IPS-20b (cell line): ENCODE results near the gene HCFC1.

Experiments used
- H3K27ac ChIP-seq: one replicate; pipeline ENCODE4 v1.5.1; 2013; ENCODE audit warnings: low read length
- H3K27me3 ChIP-seq: 2 replicates; pipeline ENCODE4 v1.6.1; 2013; ENCODE audit warnings: mild to moderate bottlenecking, low read length, inconsistent platforms; ENCODE audit not compliant: insufficient read depth
- H3K36me3 ChIP-seq: 2 replicates; pipeline ENCODE4 v1.6.1; 2013; ENCODE audit warnings: low read depth, mild to moderate bottlenecking, inconsistent platforms, low read length, moderate library complexity; ENCODE audit not compliant: insufficient read depth
- H3K4me1 ChIP-seq: 2 replicates; pipeline ENCODE4 v1.6.1; 2013; ENCODE audit warnings: mild to moderate bottlenecking, control low read depth, inconsistent platforms, low read length, moderate library complexity; ENCODE audit not compliant: insufficient read depth
- H3K4me3 ChIP-seq: 2 replicates; pipeline ENCODE4 v1.5.1; 2013; ENCODE audit warnings: mild to moderate bottlenecking, low read length, inconsistent platforms
- H3K9ac ChIP-seq: 2 replicates; pipeline ENCODE4 v1.6.1; 2013; ENCODE audit warnings: low read depth, mild to moderate bottlenecking, inconsistent platforms, low read length, moderate library complexity
- H3K9me3 ChIP-seq: 2 replicates; pipeline ENCODE4 v1.6.1; 2013; ENCODE audit warnings: mild to moderate bottlenecking, low read depth, low read length, inconsistent platforms; ENCODE audit not compliant: insufficient read depth

HCFC1 gene

GRCh38 chrX:153930011-153930910 lies 41.4 kb downstream of the HCFC1 start:
- H3K9me3 ChIP-seq: no peaks in the 10 kb centered on the region
- no peak overlapping the region for H3K9ac ChIP-seq
- no peak overlapping the region for H3K4me3 ChIP-seq
- no peak overlapping the region for H3K27ac ChIP-seq
- H3K27me3 ChIP-seq: no peaks in the 10 kb centered on the region; the same call in 1 of the 2 replicates
- H3K4me1 ChIP-seq: peaks cover 1% of the 10 kb centered on the region; the same call in 1 of the 2 replicates
- H3K36me3 ChIP-seq: peaks cover 11% of the 10 kb centered on the region

GRCh38 chrX:153929576-153929975 lies 42.0 kb downstream of the HCFC1 start:
- H3K27ac ChIP-seq: no peak overlapping the region
- H3K4me1 ChIP-seq: peaks cover 2% of the 10 kb centered on the region; the same call in 1 of the 2 replicates
- H3K9ac ChIP-seq: no peak overlapping the region

DNA sequence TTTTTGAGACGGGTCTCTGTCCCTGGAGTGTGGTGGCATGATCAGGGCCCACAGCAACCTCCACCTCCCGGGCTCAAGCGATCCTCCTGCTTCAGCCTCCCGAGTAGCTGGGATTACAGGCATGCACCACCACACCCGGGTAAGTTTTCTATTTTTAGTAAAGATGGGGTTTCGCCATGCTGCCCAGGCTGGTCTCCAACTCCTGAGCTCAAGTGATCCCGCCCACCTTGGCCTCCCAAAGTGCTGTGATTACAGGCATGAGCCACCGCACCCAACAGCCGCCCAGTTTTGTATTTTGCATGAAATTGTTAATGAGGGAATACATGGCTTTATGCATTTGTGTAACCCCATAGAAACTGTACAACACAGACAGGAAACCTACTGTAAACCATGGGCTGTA lies 42.8 kb downstream of the HCFC1 start:
- Histone ChIP-seq H3K9me3 (no peaks in the 10 kb centered on the region), H3K27me3 (no peaks in the 10 kb centered on the region; the same call in 1 of the 2 replicates), H3K27ac (no peak overlapping the region), H3K4me1 (peaks cover 2% of the 10 kb centered on the region; the same call in 1 of the 2 replicates), H3K9ac (no peak overlapping the region), H3K4me3 (0 out of 2 replicates have a peak overlapping the region, but pooled peaks have one; percentile 43), H3K36me3 (peaks cover 11% of the 10 kb centered on the region)

More at GRCh38 chrX:153929576-153929975, 42.0 kb downstream of the HCFC1 start:
- Histone ChIP-seq H3K4me3 (no peak overlapping the region), H3K9me3 (no peaks in the 10 kb centered on the region), H3K27me3 (no peaks in the 10 kb centered on the region; the same call in 1 of the 2 replicates), H3K36me3 (peaks cover 11% of the 10 kb centered on the region)

GRCh38 chrX:153927922-153928760 lies 43.5 kb downstream of the HCFC1 start:
- no peaks in the 10 kb centered on the region; the same call in 1 of the 2 replicates for H3K27me3 ChIP-seq
- peak overlapping the region; percentile 89 for H3K27ac ChIP-seq
- peak overlapping the region; percentile 80 for H3K4me3 ChIP-seq
- H3K36me3 ChIP-seq: peaks cover 10% of the 10 kb centered on the region
- peaks cover 2% of the 10 kb centered on the region; the same call in 1 of the 2 replicates for H3K4me1 ChIP-seq
- peak overlapping the region; percentile 88; the same call in 1 of the 2 replicates for H3K9ac ChIP-seq
- H3K9me3 ChIP-seq: no peaks in the 10 kb centered on the region

DNA sequence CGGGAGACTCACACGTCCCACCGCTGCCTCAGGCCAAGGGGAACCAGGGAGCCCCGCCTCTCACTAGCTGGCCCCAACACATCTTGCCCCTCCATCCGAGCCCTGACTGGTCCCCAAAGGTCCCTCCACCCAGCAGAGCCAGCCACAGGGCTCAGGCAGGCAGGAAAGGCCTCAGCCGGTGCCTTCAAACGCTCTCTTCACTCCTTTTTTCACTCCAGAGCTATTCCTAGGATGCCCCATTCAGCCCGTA lies 44.0 kb downstream of the HCFC1 start:
- Histone ChIP-seq H3K4me3 (peak overlapping the region; percentile 80), H3K27ac (peak overlapping the region; percentile 89), H3K27me3 (no peaks in the 10 kb centered on the region; the same call in 1 of the 2 replicates), H3K36me3 (peaks cover 4% of the 10 kb centered on the region), H3K9me3 (no peaks in the 10 kb centered on the region), H3K9ac (peak overlapping the region; percentile 88), H3K4me1 (peaks cover 2% of the 10 kb centered on the region; the same call in 1 of the 2 replicates)

DNA sequence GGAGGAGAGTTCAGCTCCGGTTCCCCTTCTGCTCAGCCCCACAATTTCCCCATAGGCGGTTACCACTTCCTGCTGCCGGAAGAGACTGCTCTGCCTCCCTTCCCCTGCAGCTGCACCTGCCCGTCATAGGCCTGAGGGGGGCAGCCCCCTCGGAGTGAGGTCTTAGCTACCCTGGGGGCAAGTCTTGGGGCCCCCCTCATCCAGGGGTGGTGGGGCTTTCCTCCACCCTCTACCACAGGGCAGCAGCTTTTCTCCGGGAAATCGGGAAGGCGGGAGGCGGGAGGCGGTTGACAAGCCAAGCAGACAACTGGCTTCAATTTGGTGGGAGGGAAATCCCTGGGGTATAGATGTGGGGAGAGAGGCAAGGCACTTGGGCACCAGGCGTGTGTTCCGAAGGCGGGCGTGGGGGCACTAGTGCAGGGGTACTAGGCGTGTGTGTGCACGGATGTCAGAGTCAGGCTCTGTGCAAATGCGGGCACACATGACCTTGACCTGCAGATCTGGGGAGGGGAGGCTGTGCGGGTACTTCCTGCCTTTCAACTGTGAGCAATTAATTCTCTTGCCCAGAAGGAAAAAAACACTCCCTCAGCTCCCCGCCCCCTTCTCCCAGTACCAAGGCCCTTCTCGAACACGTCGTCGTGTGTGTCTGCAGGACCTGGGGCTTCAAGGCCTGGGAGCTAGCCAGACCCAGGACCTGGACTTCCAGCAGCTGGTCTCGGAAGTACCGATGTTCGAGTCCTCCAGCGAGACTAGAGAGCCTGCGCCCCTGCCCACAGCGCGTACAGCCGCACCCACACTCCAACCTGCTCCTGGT lies 44.6 kb downstream of the HCFC1 start:
- Histone ChIP-seq H3K4me1 (peaks cover 2% of the 10 kb centered on the region; the same call in 1 of the 2 replicates), H3K27ac (peak overlapping the region; percentile 89), H3K4me3 (peak overlapping the region; percentile 80), H3K36me3 (peaks cover 4% of the 10 kb centered on the region), H3K9me3 (no peaks in the 10 kb centered on the region), H3K9ac (peak overlapping the region; percentile 88), H3K27me3 (no peaks in the 10 kb centered on the region; the same call in 1 of the 2 replicates)

DNA sequence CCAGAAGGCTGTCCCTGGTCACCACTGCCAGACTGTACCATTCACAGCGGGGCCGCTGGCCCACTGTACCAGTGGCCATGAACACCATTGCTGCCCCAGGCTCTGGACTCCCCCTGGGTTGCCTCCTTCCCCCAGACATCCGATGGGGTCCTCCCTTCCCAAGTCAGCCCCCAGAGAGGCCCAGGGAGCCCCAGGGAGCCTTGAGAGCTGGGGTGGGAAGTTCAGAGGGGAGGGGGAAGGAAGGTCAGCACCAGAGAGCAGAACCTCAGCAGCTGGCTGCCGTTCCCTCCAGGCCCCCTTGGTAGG lies 45.1 kb downstream of the HCFC1 start:
- H3K4me1 ChIP-seq: peaks cover 2% of the 10 kb centered on the region; the same call in 1 of the 2 replicates
- peak overlapping the region; percentile 80 for H3K4me3 ChIP-seq
- no peaks in the 10 kb centered on the region; the same call in 1 of the 2 replicates for H3K27me3 ChIP-seq
- peak overlapping the region; percentile 58; the same call in 1 of the 2 replicates for H3K9ac ChIP-seq
- peaks cover 4% of the 10 kb centered on the region; the same call in 1 of the 2 replicates for H3K36me3 ChIP-seq
- H3K9me3 ChIP-seq: no peaks in the 10 kb centered on the region
- no peak overlapping the region for H3K27ac ChIP-seq

DNA sequence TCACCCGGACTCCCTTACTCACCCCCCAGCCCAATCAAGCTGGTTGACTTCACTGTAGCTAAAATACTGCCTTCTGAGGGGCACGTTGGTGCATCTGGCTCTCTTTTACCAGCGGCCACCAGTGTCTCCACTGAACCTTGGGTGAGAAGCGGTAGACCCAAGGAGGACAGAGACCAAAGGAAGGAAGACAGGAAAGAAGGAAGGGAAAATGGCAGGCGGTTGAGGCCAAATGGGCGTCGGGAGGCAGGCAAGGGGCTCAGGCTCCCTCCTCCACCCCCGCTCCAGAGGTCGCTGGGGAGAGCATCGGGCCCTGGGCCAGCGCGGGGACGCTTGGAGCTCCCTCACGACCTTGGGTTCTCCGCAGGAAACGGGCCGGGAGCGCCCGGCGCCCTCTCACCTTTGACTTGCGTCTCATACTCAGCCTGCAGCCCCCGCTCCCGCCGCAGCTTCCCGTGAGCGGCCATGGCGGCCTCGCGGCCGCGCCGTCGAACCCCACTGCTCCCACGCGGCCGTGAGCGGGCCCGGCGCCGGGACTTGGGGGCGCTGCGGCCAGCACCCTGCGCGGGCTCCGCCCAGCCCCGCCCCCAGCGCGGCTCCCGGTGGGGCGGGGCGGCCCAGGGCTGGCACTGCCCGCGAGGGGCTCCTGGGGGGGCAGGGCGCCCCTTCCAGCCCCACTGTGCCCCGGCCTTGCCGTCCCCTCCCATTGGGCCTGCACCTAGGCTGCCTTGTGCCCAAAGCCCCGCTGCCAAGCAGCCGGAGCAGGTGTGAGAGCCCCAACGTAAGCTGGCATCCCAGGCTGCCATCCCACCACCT lies 45.7 kb downstream of the HCFC1 start, which contains the start of gene ARHGAP4:
Gene ARHGAP4 (minus strand): TSS at position 526 of the 813 bp plus-strand sequence. CDS start 62 bp downstream, at position 464.
- Histone ChIP-seq H3K9ac (peak within 1 kb of the TSS; percentile 88; the same call in 1 of the 2 replicates), H3K27me3 (no peaks in the 10 kb centered on the region; the same call in 1 of the 2 replicates), H3K4me1 (peaks cover 2% of the 10 kb centered on the region; the same call in 1 of the 2 replicates), H3K4me3 (peak within 1 kb of the TSS; percentile 80), H3K9me3 (no peaks in the 10 kb centered on the region), H3K27ac (peak within 1 kb of the TSS; percentile 89), H3K36me3 (peaks cover 4% of the 10 kb centered on the region; the same call in 1 of the 2 replicates)

GRCh38 chrX:153925387-153925738 lies 46.3 kb downstream of the HCFC1 start:
- Histone ChIP-seq H3K36me3 (peaks cover 4% of the 10 kb centered on the region; the same call in 1 of the 2 replicates), H3K27me3 (no peaks in the 10 kb centered on the region; the same call in 1 of the 2 replicates), H3K27ac (no peak overlapping the region), H3K4me1 (peaks cover 2% of the 10 kb centered on the region; the same call in 1 of the 2 replicates), H3K9me3 (no peaks in the 10 kb centered on the region), H3K9ac (peak overlapping the region; percentile 75; the same call in 1 of the 2 replicates), H3K4me3 (peak overlapping the region; percentile 73)

DNA sequence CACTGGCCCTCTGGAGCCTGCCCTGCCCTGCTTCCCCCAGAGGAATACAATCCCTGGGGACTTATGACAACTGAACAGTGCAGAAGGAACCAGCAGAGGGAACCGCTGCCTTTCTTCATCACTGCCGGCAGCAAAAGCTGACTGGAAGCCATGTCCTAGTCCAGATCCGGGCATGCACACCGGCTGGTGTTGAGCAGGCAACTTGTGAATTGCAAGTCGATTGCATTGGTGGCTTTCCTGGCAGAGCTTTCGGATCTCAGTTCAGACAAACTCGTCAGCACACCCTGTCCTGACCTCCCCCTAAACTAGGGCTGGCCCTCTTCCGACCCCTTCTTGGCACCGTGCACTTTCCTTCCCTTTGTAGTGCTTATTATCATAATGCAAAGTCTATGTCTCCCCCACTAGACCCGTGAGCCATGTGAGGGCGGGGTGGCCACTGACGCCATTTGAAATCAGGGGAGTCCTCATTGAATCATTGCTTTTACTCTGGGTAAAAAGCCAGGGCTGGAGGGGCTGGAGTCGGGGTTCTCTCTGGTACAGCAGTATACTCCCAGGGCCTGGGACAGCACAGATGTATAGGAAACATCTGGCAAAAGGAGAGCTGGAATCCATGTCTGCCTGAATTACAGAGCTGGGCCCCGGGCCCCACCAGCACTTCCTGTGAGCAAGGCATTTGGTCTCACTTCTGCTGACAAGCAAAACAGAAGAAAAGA lies 47.3 kb downstream of the HCFC1 start:
- no peaks in the 10 kb centered on the region for H3K9me3 ChIP-seq
- no peak overlapping the region for H3K27ac ChIP-seq
- peaks cover 3% of the 10 kb centered on the region; the same call in 1 of the 2 replicates for H3K36me3 ChIP-seq
- no peak overlapping the region for H3K9ac ChIP-seq
- peaks cover 2% of the 10 kb centered on the region; the same call in 1 of the 2 replicates for H3K4me1 ChIP-seq
- H3K4me3 ChIP-seq: no peak overlapping the region
- no peaks in the 10 kb centered on the region; the same call in 1 of the 2 replicates for H3K27me3 ChIP-seq
